Mammary epithelial cell (primary cell): Measurements from ENCODE around the gene THSD7A.

Experiments
- EZH2 ChIP-seq: IDR thresholded peaks from 2 replicates; pipeline ENCODE4 v1.6.1; 2012; ENCODE audit warnings: low read length, inconsistent platforms, borderline replicate concordance
- TF ChIP-seq, protein P1 (sequence below), 2 donors: IDR thresholded peaks in 1 of 2; conservative IDR thresholded peaks in 1 of 2; 2 replicates each; pipeline ENCODE4 v1.5.1; 2011 to 2012; ENCODE audit warnings: inconsistent platforms in 2 of 2, low read length in 2 of 2, mild to moderate bottlenecking in 2 of 2, control low read depth in 1 of 2, low read depth in 1 of 2; ENCODE audit not compliant: insufficient read depth in 1 of 2; ENCODE audit errors: extremely low read depth in 1 of 2

DNA sequence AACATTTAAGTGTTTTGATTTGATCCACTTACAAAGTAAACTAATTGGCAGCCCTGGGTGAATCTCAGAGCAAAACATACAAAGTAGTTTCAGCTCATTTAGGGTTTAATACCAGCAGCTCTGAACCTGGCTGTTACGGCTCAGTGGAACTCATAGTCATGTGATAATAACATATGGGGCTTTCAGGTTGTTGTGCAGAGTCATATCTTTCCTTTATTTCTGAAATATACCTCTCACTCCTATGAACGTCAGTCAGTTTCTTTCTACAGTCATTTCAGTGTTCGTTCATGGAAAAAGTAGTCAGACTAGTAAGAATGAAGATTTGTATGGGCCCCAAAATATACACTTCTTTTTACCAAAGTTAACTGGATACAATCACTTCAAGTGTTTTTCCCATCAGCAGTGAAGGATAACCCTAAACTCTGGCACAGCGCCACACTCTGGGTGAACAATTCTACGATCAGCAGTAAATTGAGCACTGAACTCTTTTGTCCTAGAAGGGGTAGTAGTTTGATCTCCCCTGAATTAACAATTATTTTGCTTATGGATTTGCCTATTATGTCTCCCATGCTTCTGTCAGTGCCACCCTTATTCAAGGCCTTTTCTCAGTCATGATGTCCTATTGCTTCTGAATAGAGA is 218.6 kb downstream of the THSD7A start:
- TF ChIP-seq EZH2: no peak
- TF ChIP-seq, protein P1, sequence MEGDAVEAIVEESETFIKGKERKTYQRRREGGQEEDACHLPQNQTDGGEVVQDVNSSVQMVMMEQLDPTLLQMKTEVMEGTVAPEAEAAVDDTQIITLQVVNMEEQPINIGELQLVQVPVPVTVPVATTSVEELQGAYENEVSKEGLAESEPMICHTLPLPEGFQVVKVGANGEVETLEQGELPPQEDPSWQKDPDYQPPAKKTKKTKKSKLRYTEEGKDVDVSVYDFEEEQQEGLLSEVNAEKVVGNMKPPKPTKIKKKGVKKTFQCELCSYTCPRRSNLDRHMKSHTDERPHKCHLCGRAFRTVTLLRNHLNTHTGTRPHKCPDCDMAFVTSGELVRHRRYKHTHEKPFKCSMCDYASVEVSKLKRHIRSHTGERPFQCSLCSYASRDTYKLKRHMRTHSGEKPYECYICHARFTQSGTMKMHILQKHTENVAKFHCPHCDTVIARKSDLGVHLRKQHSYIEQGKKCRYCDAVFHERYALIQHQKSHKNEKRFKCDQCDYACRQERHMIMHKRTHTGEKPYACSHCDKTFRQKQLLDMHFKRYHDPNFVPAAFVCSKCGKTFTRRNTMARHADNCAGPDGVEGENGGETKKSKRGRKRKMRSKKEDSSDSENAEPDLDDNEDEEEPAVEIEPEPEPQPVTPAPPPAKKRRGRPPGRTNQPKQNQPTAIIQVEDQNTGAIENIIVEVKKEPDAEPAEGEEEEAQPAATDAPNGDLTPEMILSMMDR (conservative IDR thresholded peaks at IDR 0.05 in 1 of 2, IDR thresholded peaks at IDR 0.05 in 1 of 2; ENCODE audit: extremely low read depth in 1 of 2, insufficient read depth in 1 of 2, low read depth in 1 of 2, low read length in 2 of 2): no peak
